C4-2B (cell line): ENCODE measurements around the gene PTPN23.

Source experiments
- CTCF ChIP-seq: fragments of 450-650 bp; conservative IDR thresholded peaks from 2 replicates; pipeline ENCODE4 v1.5.1; 2017; ENCODE audit warnings: mild to moderate bottlenecking
- ZFX ChIP-seq: fragments of 450-650 bp; IDR thresholded peaks from 2 replicates; pipeline ENCODE4 v1.6.1; 2017

GRCh38 chr3:47419083-47420043, 38.5 kb downstream of the PTPN23 start:
- TF ChIP-seq CTCF (no peak; the same call in 1 of the 2 replicates), ZFX (no peak)
